SKM-1 (cell line): ENCODE measurements around the gene PPM1H.
"Not testable (repeated sequence)": the region's sequence is repeated elsewhere in the genome, so short reads cannot be mapped to it uniquely, and the experiment has no call there.

Source experiments
- DNase-seq: peaks from one replicate; lab custom pipeline; 2025; ENCODE audit not compliant: unreplicated experiment; lab: John Stamatoyannopoulos, UW

Gene PPM1H

GRCh38 chr12:62692884-62693283 lies 242.1 kb downstream of the PPM1H start:
- DNase-seq = no peak

- DNase-seq = no peak
These were observed 243.6 kb downstream of the PPM1H start for GRCh38 chr12:62691309-62691708.

GRCh38 chr12:62689042-62689839 lies 245.7 kb downstream of the PPM1H start:
- no peak for DNase-seq

- no peak for DNase-seq
These were observed 248.0 kb downstream of the PPM1H start for GRCh38 chr12:62686938-62687337.

- no peak for DNase-seq
These were observed 250.2 kb downstream of the PPM1H start for GRCh38 chr12:62684570-62685295.

- DNase-seq = no peak
These were observed 251.0 kb downstream of the PPM1H start for GRCh38 chr12:62683776-62684569.

- no peak for DNase-seq
These were observed 253.6 kb downstream of the PPM1H start for GRCh38 chr12:62681306-62681705.

- DNase-seq = no peak
These were observed 255.3 kb downstream of the PPM1H start for GRCh38 chr12:62679608-62680007.

GRCh38 chr12:62677355-62677754 lies 257.6 kb downstream of the PPM1H start:
- no peak for DNase-seq

GRCh38 chr12:62676521-62677307 lies 258.2 kb downstream of the PPM1H start:
- no peak for DNase-seq

- DNase-seq = no peak
These were observed 261.7 kb downstream of the PPM1H start for GRCh38 chr12:62673028-62673815.

- DNase-seq = no peak
These were observed 263.8 kb downstream of the PPM1H start for GRCh38 chr12:62670986-62671720.

- no peak for DNase-seq
These were observed 266.2 kb downstream of the PPM1H start for GRCh38 chr12:62668782-62669181.

- DNase-seq = not testable (repeated sequence)
These were observed 270.0 kb downstream of the PPM1H start for GRCh38 chr12:62664951-62665350.

GRCh38 chr12:62660756-62661155 lies 274.2 kb downstream of the PPM1H start:
- DNase-seq = no peak

GRCh38 chr12:62659453-62660295 lies 275.3 kb downstream of the PPM1H start:
- DNase-seq = no peak

- no peak for DNase-seq
These were observed 276.0 kb downstream of the PPM1H start for GRCh38 chr12:62658910-62659309.

- DNase-seq = no peak
These were observed 277.7 kb downstream of the PPM1H start for GRCh38 chr12:62657363-62657632.
